T-helper 9 cell (primary cell): Measurements from ENCODE around the gene GABBR2.
"Not testable (repeated sequence)": the region's sequence is repeated elsewhere in the genome, so short reads cannot be mapped to it uniquely, and the experiment has no call there.

Experiments used
- DNase-seq: peaks from one replicate; pipeline ENCODE4 v3.0.0-alpha.2; 2020

GABBR2 gene

DNA sequence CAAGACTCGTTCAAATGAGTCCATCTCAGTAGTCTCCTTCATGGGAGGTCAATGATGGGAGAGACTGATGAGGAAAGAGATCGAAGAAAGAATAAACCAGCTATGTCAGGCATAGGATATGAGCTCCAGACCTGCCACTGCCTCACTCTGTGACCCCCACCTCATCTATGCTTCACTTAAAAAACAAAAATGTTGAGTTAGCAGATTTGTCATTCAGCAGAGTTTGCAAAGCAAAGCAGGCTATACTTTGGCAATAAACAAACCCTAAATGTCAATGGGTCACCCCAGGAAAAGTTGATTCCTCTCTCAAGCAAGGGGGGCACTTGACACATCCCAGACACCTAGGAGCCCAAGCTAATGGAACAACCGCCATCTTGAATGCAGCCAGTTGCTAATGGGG is 117.0 kb downstream of the GABBR2 start:
- no peak for DNase-seq

DNA sequence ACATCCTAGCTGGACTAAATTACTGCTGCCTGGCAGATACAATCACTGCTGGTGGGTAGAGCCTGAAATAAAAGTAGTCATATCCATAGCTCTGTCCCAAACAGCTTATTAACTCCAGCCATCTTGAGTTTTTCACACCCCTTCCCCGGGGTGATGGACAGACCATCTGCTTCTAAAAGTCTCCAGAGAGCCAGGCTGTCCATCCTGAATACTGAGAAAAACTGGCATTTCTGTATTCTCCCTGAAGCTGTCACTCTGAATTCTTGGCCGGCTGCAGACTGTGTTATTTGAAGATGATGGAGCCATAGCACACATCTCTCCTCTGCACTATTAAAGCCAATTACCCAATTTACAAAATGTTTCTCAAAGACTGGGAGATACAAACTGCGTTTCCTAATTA is 118.6 kb downstream of the GABBR2 start:
- DNase-seq = no peak

DNA sequence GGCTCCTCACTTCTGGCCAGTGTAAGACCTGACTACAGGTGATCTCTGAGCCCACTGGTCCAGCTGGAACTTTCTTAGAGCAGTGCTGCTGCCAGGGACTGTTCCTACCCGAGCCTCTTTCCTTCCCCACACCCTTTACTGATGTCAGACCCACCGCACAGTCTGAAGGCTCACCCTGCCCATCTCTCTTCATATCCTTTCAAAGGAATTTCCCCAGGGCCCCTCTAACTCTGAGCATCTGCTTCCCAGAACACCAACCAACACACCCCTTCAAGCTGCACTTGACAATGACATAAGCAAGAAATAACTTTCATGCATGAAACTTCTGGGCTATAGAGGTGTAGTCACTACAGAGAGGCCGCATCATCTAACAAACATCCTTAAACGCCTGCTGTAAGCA is 119.6 kb downstream of the GABBR2 start:
- DNase-seq = no peak

DNA sequence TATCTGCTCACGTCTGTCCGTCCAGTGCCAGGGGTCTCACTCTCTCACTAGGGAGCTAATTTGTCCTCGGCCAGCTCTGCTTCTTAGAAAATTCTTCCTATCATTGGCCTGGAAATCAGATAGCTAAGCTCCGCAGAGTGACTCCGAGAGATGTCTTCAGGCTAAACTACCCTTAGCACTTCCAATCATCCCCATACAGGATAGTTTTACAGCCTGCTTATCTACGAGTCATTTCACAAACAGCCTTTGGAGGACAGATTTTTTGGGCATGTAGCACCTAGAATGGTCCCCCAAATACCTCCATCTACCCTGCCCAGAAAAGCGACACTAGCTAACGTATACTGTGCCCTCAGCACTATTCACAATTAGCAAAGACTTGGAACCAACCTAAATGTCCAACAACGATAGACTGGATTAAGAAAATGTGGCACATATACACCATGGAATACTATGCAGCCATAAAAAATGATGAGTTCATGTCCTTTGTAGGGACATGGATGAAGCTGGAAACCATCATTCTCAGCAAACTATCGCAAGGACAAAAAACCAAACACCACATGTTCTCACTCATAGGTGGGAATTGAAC is 123.8 kb downstream of the GABBR2 start:
- DNase-seq = not testable (repeated sequence)

DNA sequence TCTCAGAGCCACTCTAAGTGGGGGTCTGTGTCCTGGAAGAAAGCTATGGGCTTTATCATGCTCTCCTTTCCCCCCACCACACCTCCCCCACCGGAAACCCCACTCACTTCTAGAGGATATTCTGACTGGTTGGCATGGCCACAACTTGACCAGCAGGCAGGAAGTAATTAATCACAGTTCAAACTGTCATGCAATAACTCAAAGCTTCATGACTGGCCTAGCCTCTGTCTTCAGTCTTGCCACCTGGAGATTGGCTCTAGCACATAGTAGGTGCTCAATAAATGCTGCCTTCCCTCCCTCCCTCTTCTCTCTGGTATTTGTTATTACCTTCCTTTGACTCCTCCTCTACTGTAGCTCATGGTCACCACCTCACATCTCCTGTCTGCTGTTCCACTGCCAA is 124.7 kb downstream of the GABBR2 start:
- DNase-seq = no peak

DNA sequence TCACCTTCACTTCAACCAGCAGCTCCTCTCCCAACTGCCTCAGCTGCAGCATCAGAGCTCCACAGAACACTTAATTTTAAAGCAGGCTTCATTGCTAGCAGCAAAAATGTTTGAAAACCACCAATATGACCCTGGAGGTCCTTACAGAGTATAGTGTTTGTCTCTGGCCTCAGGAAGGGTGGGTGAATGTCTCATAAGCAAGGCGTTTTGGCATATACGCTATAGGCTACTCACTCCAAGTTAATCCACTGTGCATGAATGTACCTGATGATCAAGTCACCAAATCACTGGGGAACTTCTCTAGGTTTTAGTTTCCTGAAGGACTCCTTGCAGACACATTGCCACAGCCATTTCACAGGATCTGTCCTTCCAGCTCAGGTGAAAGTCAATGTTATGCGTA is 125.3 kb downstream of the GABBR2 start:
- DNase-seq = no peak

DNA sequence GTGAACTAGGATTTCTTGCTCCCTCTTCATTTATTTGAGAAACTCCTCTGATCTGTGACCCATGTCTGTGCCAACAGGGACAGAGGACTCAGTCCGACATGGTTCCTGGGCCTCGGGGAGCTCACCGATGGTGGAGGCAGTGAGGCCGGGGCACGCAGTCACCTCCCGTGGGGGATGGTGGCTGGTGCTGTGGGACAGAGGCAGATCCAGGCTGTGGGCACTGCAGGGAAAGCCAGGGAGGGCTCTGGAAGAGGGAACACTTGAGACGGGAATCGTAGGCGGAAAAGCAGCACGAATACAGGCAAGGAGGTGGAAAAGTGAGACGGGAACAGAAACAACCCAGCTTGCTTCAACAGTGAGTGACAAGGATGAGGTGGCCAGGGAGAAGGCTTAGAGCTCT is 127.8 kb downstream of the GABBR2 start:
- DNase-seq = no peak

DNA sequence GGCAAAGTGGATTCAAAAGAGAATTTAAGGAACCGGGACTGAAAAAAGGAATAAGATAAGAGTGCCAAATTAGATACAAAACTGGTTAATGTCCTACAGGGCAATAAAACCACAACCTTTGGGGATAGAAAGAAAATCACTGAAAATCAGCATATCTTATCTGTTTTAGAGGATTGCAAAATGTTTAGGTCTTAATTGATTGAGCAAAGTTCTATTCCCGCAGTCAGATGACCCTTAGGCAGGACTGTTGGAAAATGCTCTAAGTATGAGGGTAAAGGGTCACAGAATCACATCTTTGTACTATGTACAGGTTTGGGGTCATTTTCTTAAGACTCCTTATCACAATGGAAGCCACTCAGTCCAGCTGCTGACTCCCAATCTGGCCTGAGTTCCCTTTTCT is 129.0 kb downstream of the GABBR2 start:
- no peak for DNase-seq

DNA sequence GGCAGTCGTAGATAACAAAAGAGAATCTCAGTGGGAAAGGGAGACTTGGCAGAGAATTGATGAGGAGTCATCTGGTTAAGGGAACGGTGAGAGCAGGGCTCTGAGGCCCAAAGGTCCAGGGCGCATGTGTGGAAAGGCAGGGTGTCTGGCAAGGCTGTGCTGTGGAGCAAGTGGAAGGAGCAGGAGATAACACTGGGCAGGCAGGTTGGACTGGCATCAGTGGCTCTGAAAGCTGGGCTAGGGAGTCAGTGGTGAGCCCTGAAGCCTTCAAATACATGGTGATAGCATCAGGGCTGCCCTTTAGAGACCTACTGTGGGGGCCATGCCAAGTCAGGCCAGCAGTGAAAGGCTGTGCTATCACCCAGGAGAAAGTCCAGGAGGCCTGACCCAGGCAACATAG is 131.3 kb downstream of the GABBR2 start:
- DNase-seq = no peak

DNA sequence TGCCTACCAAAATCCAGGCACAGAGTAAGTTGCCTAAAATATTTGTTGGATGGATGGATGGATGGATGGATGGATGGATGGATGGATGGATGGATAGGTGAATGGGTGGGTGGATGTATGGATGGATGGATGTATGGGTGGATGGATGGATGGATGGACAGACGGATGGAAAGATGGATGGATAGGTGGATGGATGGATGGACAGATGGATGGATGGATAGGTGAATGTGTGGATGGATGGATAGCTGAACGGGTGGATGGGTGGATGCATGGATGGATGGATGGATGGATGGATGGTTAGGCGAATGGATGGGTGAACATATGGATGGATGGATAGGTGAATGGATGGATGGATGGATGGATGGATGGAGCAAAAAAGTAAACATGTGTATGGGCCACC is 131.9 kb downstream of the GABBR2 start:
- no peak for DNase-seq

DNA sequence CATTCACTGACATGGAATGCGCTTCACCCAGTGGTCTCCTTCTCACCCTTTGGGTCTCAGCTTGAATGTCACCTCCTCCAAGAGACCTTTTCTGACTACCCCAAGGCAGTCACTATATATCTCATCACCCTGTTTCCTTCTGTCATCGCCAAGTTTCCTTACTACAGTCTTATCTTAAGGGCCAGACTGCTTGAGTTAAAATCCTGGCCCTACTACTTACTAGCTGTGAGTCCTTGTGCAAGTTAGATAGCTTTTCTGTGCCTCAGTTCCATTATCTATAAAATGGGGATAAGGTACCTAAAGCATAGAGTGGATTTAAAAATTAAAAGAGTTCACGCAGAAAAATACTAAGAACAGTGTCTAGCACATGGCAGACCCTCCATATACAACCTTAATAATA is 132.4 kb downstream of the GABBR2 start:
- DNase-seq = no peak

DNA sequence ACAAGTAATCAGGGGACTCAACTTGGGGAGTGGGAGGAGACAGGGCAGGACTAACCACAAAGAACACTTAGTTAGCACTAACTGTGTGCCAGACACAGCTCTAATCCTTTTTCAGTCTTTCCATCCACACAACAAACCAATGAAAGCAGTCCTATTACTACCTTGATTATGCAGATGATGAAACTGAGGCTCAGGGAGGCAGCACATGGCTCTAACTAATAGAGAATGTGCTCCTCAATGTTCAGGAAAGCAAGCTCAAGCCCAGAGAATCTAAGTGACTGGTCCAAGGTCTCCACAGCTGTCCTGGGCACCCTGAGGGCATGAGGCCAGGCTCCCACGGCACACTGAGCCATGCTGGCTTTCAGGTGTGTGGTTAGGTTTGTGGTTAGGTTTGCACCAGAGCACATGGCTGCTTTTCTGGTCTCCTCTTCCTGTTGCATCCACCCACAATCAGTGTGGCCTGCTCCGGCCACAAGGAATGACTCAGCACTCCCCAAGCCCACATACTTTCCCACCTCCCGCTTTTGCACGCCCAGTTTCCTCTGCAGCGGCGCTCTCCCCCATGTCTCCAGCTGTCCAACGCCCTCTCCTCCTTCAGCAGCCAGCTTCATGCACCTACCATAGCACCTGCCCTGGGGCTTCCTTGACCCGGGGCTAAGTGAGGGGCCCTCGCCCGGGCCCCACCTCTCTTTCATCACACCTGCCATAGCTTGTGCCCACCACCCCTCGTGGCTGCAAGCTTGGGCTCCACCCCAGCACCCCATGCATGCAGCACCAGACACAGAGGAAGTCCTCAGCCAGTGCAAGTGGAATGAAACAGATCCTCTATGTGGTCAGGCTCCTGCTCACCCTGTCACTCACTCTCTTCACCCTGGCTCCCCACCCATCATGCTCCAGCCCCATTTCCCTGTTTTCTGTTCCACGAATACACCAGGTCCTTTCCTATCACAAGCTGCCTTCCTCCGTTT is 133.1 kb downstream of the GABBR2 start:
- no peak for DNase-seq

DNA sequence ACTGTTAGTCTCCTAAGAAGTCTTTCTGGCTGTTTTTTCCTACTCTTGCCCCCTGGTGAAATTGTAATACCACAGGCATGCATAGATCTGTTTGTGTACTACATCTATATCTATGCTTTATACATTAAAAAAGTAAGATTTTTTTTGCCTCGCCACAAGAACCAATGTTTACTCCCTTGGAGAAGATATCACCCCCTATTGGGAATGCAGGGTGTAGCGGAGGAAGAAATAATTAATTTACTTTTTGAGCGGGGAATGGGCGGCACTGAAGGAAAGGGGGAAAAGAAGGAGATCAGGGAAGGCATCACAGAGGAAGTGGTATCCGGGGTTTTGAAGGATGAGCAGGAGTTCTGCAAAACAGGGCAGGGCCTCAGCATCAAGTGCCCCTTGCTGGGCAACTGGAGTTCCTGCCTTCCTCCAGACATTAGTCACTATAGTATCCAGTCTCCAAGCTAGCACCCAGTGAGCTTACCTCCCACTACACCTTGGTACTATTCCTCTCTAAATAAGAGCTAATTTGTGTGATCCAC is 134.9 kb downstream of the GABBR2 start:
- no peak for DNase-seq

DNA sequence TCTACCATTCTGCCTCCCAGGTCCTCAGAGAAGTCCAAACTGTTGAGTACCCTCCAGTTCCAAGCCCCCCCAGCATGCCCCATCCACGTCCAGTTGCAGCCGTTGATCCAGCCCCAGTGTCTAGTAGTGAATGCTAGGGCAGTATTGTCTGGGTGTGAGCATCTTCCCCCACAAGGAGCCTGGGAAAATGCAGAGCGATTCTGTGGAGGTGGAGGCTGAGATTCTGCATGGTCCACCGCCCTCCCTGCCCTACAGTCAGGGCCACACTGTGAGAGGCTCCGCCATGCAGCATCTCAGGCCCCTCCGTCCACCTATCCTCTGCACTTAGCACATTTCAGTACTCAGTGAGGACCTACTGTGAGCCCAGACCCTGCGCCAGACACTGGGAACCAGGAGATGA is 135.9 kb downstream of the GABBR2 start:
- DNase-seq = no peak

DNA sequence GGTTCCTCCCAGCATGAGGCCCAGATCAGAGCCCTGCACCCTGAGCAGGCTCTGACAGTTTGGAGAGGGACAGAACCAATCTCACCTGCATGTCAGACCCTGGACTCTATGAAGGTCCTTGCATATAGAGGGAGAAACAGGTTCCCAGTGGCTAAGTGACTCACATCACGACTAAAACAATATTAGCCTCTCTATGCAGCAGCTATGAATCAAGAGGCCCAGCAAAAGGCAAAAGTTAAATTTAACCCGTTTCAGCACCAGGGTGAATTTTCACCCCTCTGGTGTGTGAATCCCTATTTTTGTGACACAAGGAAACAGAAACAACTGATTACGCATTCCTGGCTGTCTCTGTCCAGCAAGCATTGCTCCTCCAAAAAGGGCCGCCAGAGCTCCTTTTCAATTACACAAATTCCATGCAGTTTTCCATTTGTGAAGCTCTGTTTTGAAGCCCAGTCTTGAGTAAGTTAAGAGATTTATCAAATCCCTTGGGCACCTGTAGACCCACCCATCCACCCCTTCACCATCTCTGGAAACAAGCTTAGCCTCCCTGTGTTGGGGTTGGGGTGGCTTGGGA is 136.6 kb downstream of the GABBR2 start:
- DNase-seq = no peak

DNA sequence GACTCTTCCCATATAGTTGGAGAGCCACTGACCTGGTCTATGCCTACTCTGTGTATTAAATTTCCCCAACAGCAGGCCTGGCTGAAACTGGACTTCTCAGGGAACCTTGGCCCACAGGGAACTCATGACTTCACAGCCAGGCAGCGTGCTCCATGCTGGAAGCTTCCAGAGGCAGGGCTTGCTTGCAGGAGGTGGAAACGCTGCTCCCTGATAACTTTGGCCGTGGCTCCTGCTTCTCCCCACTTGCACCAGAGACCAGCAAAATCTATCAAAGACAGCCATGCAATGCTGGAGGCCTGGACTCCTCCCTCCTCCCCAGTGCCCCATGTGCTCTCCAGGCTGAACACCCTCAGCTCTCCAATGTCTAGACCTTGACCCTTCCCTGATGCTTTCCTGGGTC is 137.1 kb downstream of the GABBR2 start:
- DNase-seq = no peak

DNA sequence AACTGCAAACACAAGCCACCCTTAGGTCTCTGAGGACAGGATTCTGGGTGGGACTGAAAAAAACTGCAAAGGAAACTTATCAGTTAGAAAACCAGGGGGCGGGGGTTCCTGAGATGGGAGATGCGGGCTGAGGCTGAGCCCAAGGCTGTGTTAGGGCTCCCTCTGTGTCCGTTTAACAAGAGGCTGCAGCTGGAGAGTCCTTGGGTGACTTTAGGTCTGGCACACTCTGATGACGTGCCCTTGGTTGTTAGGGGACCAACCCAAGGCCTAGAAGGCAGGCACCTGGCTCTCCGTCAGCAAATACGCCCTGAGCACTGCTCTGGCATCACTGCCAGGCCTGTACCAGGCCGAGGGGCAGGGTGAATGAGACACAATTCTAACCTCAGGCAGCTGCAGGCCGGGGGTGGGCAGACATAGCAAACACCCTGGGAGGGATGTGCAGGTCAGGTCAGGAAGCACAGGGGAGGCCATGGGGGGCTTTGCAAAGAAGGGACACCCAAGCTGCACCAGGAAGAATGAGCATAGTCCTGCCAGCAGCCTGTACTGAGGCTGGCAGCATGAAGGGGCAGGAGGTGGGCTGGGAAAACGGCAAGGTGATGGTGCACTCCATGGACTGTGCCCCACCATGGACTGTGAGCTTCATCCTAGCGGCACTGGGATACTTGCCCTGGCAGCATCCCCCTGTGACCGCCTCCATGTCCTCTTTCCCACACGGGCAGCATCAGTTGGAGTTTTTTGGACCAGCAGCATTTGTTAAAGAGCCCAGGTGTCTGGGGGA is 137.9 kb downstream of the GABBR2 start:
- no peak for DNase-seq

DNA sequence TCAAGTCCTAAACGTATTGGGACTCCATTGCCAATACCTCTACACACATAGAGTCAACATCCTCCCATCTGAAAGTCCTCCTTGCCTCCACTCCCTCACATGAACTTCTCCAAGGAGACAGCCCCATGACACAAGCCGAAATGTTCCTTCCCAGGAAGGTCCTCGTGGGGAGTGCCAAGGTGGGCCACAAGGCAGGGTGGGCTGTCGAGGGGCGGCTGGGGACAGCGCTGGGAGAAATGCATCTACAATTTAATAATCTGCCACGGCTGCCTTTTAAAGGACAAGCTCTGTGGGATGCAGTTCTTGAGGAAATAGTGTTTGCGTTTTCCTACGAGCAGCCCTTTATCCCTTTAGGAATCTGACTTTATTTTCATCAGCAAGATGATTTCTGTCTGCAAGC is 138.7 kb downstream of the GABBR2 start:
- DNase-seq = no peak

DNA sequence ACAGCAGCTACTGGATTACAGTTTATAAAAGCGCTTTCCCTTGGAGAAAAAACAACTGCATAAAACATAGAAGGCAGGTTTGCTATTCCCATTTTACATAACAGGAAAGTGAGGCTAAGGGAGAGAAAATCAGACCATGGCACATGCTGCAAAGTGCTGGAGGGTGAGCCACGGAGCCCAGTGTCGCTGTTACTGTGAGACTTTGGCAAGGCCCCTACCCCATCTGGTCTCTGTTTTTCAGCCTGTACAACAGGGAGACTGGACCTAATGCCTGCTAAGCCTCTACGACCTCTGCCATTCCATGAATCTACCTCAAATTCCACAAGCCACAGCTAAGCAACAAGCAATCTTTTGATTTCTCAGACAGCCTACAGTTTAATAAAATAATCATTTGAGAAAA is 139.2 kb downstream of the GABBR2 start:
- no peak for DNase-seq

DNA sequence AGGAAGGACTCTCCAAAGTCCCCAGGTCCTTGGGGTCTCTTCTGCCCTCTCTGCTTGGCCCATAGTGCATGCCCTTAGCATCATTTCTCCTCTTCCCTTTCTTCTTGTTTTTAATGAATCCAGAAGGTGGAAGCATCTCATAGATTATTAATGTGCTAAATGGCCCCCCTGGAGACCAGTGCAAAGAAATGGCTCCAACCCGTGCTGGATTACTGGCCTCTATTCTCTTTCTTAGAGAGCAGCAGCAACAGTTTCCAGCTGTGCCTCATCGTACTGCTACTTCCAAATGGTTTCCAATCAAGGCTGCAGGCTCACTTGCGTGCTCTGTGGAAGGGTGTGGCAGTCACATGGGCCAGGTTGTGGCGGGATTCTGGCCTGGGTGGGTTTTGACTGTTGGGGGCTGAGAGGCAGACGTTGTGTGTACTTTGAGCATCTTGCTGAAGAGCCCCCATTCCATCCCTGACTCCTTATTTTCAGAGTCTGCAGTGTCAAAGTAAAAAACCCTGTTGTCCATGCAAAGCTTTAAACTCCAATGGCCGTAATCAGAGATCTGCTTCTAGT is 139.7 kb downstream of the GABBR2 start:
- no peak for DNase-seq

DNA sequence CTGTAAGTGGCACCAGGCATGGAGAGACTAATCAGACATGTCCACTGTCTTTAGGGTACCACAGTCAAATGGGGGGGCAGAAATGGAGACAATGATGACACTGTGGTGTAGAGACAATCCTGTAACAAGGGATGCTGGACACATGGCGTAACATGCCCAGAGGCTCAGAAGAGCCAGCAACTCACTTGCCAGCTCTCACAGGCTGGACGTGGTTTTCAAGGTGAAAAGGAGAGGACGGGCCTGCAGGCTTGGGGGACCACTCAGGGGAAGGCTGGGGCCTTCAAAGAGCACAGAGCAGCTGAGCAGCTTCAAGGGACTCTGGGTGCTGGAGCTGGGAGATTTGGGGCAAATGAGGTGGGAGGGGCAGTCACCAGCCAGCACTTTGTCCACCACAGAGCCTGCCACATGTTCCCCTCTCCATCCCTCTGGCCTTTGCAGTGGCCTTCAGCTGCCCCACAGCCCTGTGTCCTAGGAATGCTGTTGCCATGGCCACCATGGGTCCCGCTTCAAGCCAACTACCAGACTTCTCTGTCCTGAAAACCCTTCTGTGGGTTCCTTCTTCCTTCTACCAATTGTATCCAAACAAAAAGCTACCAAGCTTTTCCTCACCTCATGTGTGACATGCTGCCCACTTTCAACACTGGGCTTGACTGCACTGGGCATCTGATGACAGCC is 140.4 kb downstream of the GABBR2 start:
- no peak for DNase-seq
